GM12891 (cell line): ENCODE data around the gene GRM4.

ENCODE experiments used
- POLR2A ChIP-seq: IDR thresholded peaks from 2 replicates; pipeline ENCODE4 v1.6.1; 2011; ENCODE audit warnings: low read depth, low read length, control low read depth
- POLR2AphosphoS5 ChIP-seq: IDR thresholded peaks from 2 replicates; pipeline ENCODE4 v1.6.1; 2011; ENCODE audit warnings: low read depth, low read length, control low read depth
- POU2F2 ChIP-seq: IDR thresholded peaks from 2 replicates; pipeline ENCODE4 v1.6.1; 2011; ENCODE audit warnings: low read depth, mild to moderate bottlenecking, control low read depth, low read length, moderate library complexity
- SPI1 ChIP-seq: IDR thresholded peaks from 2 replicates; pipeline ENCODE4 v1.6.1; 2011; ENCODE audit warnings: low read depth, low read length, control low read depth
- TAF1 ChIP-seq: IDR thresholded peaks from 2 replicates; pipeline ENCODE4 v1.6.1; 2011; ENCODE audit warnings: low read depth, low read length, control low read depth

- no peak for TF ChIP-seq TAF1
- TF ChIP-seq POLR2AphosphoS5, result no peak
- no peak for TF ChIP-seq POLR2A
- TF ChIP-seq SPI1, result no peak
- TF ChIP-seq POU2F2, result no peak
Observed at GRCh38 chr6:34025112-34025807, 120.6 kb downstream of the GRM4 start.
